Testis (tissue), 3 donors: Measurements from ENCODE around the gene TBKBP1. TPM values are rescaled to one million over a fixed set of nuclear protein-coding genes. Genes with fewer than 3 reads are reported as not detected.
"Not testable (repeated sequence)": the region's sequence is repeated elsewhere in the genome, so short reads cannot be mapped to it uniquely, and the experiment has no call there.

Source experiments
- DNase-seq: peaks from one replicate; pipeline ENCODE4 v3.0.0-alpha.2; 2019
- H3K27ac ChIP-seq, 2 donors: fragments of 200-600 bp; sonication (generic); one replicate each; pipeline ENCODE4 v1.5.1; 2019
- H3K27me3 ChIP-seq: fragments of 200-600 bp; sonication (generic); one replicate; pipeline ENCODE4 v1.5.1; 2019
- H3K36me3 ChIP-seq: fragments of 200-600 bp; sonication (generic); one replicate; pipeline ENCODE4 v1.5.1; 2017; ENCODE audit warnings: low read depth; ENCODE audit errors: missing control alignments
- H3K4me1 ChIP-seq: fragments of 200-600 bp; sonication (generic); one replicate; pipeline ENCODE4 v1.5.1; 2019
- H3K4me3 ChIP-seq, 2 donors: fragments of 200-600 bp; sonication (generic); one replicate each; pipeline ENCODE4 v1.5.1; 2017 to 2019
- H3K9me3 ChIP-seq: fragments of 200-600 bp; sonication (generic); one replicate; pipeline ENCODE4 v1.5.1; 2017
- CTCF ChIP-seq, 3 experiments: fragments of 450-650 bp in 2 of 3; fragments of 200-600 bp in 1 of 3; sonication (generic) in 1 of 3; IDR thresholded peaks; one replicate each; pipeline ENCODE4 v1.5.1; 2016 to 2019; ENCODE audit warnings: antibody characterized with exemption in 3 of 3, mild to moderate bottlenecking in 2 of 3, moderate library complexity in 1 of 3
- POLR2A ChIP-seq: fragments of 450-650 bp; IDR thresholded peaks from one replicate; pipeline ENCODE4 v1.6.1; 2017; ENCODE audit warnings: antibody characterized with exemption, mild to moderate bottlenecking, moderate library complexity
- WGBS, 2 donors: methylation state at CpG; one replicate each; pipeline ENCODE4 v1.1.5; 2018; 5-methylcytosine and 5-hydroxymethylcytosine counted together
- intact Hi-C: fragments of 100-400 bp; cut with DNase I; formaldehyde crosslinking; loops from one replicate; pipeline ENCODE4 v1.15.1; 2023; ENCODE audit warnings: low total_unique reads
- polyA plus RNA-seq: library from polyadenylated mRNA; stranded (reverse); fragments of 350-450 nt; fragmentation: Illumina TruSeq; extraction: RNeasy Lipid Tissue Mini Kit (QIAGEN cat#74804); gene quantifications from one replicate; pipeline ENCODE4 v1.2.3, GENCODE V29; 2014; ENCODE audit warnings: low read depth, low replicate concordance; ENCODE audit not compliant: insufficient read depth
- total RNA-seq, 2 donors: library from RNA; depleted of rRNA; stranded (reverse); fragments of >200 nt; gene quantifications; one replicate each; pipeline ENCODE4 v1.2.3, GENCODE V29; 2016

TBKBP1 gene
- total and polyA plus RNA-seq, 3 donors from 2014 or later: 21.9 to 23.3 (median 23.3) TPM

DNA sequence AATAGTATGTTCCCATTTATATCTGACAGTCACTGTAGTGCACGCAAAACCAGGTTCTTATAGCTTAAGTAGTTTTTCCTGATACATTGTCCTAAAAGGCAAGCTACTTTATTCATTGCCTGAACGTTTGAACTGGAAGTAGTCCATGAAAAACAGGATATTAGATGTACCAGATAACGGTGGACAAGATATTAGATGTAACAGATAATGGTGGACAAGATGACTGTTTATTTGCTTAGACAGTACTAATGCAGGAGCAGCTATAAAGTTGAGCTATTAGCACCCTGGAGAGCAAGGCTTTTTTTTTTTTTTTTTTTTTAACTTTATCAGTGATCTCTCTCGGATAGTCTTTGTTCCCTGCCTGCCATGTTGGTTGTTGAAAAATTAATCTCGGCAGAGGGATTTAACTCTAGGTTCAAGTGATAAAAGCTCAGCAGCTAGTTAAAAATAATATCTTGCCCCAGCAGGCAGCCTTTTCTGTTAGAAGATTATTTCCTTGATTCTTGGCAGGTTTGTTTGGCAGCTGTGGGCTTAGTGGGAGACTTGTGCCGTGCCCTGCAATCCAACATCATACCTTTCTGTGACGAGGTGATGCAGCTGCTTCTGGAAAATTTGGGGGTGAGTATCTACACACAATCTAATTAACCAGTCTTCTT lies 17.3 kb upstream of the TBKBP1 start:
- WGBS, 2 donors: 79 to 80% methylated on average over 7 of the region's 7 CpGs
- no peak for DNase-seq
- no peaks in the 10 kb centered on the region for H3K4me1 ChIP-seq
- no peaks in the 10 kb centered on the region for H3K36me3 ChIP-seq
- intact Hi-C loops: no loop called here
- H3K27me3 ChIP-seq: no peaks in the 10 kb centered on the region
- no peak overlapping the region for H3K4me3 ChIP-seq
- H3K9me3 ChIP-seq: no peaks in the 10 kb centered on the region
- no peak overlapping the region for H3K27ac ChIP-seq
- no peak for TF ChIP-seq POLR2A
- TF ChIP-seq CTCF (IDR thresholded peaks at IDR 0.05): no peak

- TF ChIP-seq POLR2A (no peak), CTCF (IDR thresholded peaks at IDR 0.05) (no peak)
- H3K4me3 ChIP-seq: no peak overlapping the region
- intact Hi-C loops: no loop called here
- H3K27ac ChIP-seq: no peak overlapping the region
- H3K27me3 ChIP-seq: no peaks in the 10 kb centered on the region
- WGBS, 2 donors: 76% methylated on average over 7 of the region's 7 CpGs
- no peaks in the 10 kb centered on the region for H3K4me1 ChIP-seq
- H3K9me3 ChIP-seq: no peaks in the 10 kb centered on the region
- no peaks in the 10 kb centered on the region for H3K36me3 ChIP-seq
- DNase-seq: no peak
Observed at GRCh38 chr17:47678196-47678595, 15.8 kb upstream of the TBKBP1 start.

DNA sequence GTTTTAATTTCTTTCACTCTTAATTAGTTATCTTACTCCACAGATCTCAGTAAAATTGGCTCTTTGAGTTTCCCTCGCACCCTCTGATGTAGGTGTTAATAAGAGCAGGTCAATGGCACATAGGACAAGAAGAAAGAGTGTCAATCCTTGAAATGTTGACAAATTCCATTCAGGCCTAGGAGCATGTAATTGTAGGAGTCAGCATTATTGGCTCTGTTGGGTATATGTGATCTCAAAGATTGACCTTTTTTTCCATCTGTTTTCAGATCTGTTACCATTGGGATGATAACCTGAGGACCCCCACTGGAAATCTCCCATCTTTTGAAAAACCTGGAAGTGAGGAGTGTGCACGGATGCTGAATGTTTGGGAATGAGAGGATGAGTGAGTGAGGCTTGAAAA lies 11.8 kb upstream of the TBKBP1 start:
- intact Hi-C loops: no loop called here
- Histone ChIP-seq H3K4me1 (no peaks in the 10 kb centered on the region), H3K27me3 (no peaks in the 10 kb centered on the region), H3K9me3 (no peaks in the 10 kb centered on the region), H3K27ac (no peak overlapping the region), H3K36me3 (no peaks in the 10 kb centered on the region), H3K4me3 (no peak overlapping the region)
- TF ChIP-seq CTCF (IDR thresholded peaks at IDR 0.05) (no peak), POLR2A (no peak)
- 82 to 89% methylated on average over 2 of the region's 2 CpGs for whole genome bisulfite sequencing, 2 donors
- DNase-seq: no peak

DNA sequence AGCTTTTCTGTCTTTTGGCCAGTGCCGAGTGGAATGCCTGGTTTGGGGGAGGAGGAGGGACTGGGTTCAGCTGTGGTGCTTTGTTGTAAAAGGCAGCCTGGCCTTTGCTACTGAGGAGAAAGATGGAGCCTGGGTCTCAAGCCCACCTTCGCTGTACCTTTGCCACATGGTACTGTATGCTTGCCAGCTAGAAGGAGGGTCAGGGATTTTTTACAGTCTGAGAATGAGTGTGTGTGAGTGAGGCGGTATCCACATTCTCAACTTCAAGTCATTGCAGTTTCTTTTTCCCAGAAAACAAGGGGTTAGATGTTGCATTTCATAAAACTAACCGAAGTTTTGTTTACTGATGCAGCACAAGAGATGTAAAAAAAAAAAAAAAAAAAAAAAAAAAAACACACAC lies 11.2 kb upstream of the TBKBP1 start:
- H3K27ac ChIP-seq, H3K36me3 ChIP-seq: not testable (repeated sequence)
- WGBS, 2 donors: 55 to 65% methylated on average over 4 of the region's 4 CpGs

GRCh38 chr17:47684025-47684424 lies 9.9 kb upstream of the TBKBP1 start:
- H3K36me3 ChIP-seq: no peaks in the 10 kb centered on the region
- peaks cover 8% of the 10 kb centered on the region for H3K4me1 ChIP-seq
- intact Hi-C loops: no loop called here
- 88 to 90% methylated on average over 4 of the region's 4 CpGs for WGBS, 2 donors
- no peaks in the 10 kb centered on the region for H3K27me3 ChIP-seq
- no peak for DNase-seq
- H3K9me3 ChIP-seq: no peaks in the 10 kb centered on the region
- TF ChIP-seq POLR2A (no peak), CTCF (IDR thresholded peaks at IDR 0.05) (no peak)
- no peak overlapping the region for H3K27ac ChIP-seq
- H3K4me3 ChIP-seq: no peak overlapping the region

More for the DNA sequence above, 11.2 kb upstream of the TBKBP1 start:
- H3K9me3 ChIP-seq, H3K27me3 ChIP-seq, H3K4me1 ChIP-seq, DNase-seq, intact Hi-C loops, H3K4me3 ChIP-seq: not testable (repeated sequence)
